Measurements from ENCODE around the gene ZFC3H1. TPM values are rescaled to one million over a fixed set of nuclear protein-coding genes. Genes with fewer than 3 reads are reported as not detected.

ZFC3H1 gene
- total and polyA plus RNA-seq, 9 of the 15 experiments (the other 6 are each of a cell fraction or from before 2014, with no cell fraction given) = 14.8 to 80.5 (median 22.1) TPM

DNA sequence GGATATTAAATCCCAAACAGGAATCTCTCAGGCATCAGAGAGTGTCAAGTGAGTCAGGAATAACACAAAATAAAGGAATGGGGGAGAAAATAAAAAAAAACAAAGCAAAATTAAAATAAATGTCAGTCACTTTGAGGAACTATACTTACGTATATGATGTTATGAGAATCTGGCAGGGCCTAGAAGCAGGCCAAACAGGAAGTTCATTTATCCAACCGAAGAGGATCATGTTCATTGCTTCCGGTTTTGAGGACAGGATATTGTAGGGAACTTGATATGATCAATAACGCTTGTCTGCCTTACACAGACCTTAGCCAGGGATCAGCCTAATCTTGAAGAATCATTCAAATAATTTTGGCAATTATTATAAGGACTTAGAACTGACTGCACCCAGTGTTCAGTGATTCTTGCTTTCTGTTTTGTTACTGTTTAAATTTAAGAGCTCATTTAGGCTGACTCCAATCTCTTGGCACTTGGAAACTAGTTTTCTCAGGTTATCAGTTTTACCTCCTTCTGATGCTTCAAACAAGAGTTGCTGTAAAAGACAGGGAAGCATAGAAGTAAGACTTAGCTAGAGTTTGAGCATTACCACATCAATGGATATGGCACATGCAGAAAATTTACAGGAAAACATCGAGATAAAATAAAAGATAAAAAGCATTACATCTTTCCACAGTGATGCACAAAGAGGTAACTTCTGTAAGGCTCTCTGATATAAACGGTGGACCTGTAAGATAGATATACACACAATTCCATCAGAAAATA, 53.4 kb downstream of the ZFC3H1 start:
- FAIRE-seq = peak; percentile 72
- H3K36me3 ChIP-seq (ENCODE audit: control insufficient read depth, insufficient read depth, low read length) = peaks cover 84% of the 10 kb centered on the region

More for the DNA sequence above, 53.4 kb downstream of the ZFC3H1 start:
- 87% methylated on average over 6 of the region's 6 CpGs for WGBS (ENCODE audit: insufficient coverage, low coverage, missing lambda C conversion rate)
- Histone ChIP-seq H3K9me3 (replicated peaks; ENCODE audit: control insufficient read depth, insufficient read depth, low read depth, low read length) (no peaks in the 10 kb centered on the region), H3K27me3 (ENCODE audit: control insufficient read depth in 2 of 2, insufficient read depth in 2 of 2, low read length in 2 of 2) (no peaks in the 10 kb centered on the region), H3K4me1 (replicated peaks in 1 of 2; ENCODE audit: control insufficient read depth in 2 of 2, insufficient read depth in 2 of 2, low read length in 2 of 2) (no peaks in the 10 kb centered on the region), H3K4me3 (no peak overlapping the region), H3K9me1 (ENCODE audit: control insufficient read depth, insufficient read depth, low read length) (no peaks in the 10 kb centered on the region), H3K79me2 (ENCODE audit: control insufficient read depth, insufficient read depth, low read length) (no peaks in the 10 kb centered on the region), H4K20me1 (replicated peaks; ENCODE audit: control insufficient read depth, insufficient read depth, low read length) (no peaks in the 10 kb centered on the region), H3K9ac (ENCODE audit: insufficient read depth in 1 of 2, low read depth in 2 of 2, low read length in 2 of 2) (no peak overlapping the region), H2AFZ (ENCODE audit: low read depth, low read length) (no peak overlapping the region), H3K27ac (ENCODE audit: extremely low read depth, low read depth, low read length) (no peak overlapping the region), H3K4me2 (ENCODE audit: insufficient read depth, low read length) (no peak overlapping the region)
- ATAC-seq = no peak
- ChIA-PET POLR2A (no interaction called here), CTCF (ENCODE audit: low intra/inter-chr PET ratio) (no interaction called here)
- no peak for DNase-seq (ENCODE audit: extremely low read depth in 1 of 4, low spot score in 3 of 4)
- in situ Hi-C loops (cut with MboI) (no loop called here), intact Hi-C loops (cut with micrococcal nuclease) (no loop called here)
- TSS peak; percentile 22 for BruUV-seq (replicated peaks)
- TF ChIP-seq, protein P1, sequence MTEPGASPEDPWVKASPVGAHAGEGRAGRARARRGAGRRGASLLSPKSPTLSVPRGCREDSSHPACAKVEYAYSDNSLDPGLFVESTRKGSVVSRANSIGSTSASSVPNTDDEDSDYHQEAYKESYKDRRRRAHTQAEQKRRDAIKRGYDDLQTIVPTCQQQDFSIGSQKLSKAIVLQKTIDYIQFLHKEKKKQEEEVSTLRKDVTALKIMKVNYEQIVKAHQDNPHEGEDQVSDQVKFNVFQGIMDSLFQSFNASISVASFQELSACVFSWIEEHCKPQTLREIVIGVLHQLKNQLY (CRISPR knock-in tag; conservative IDR thresholded peaks at IDR 0.05) = no peak
- TF ChIP-seq ZNF589 (CRISPR knock-in tag; IDR thresholded peaks at IDR 0.05; ENCODE audit: low read depth) = no peak
- TF ChIP-seq NEUROD1 (IDR thresholded peaks at IDR 0.05; ENCODE audit: borderline replicate concordance, low read depth, low read length, partially characterized antibody) = no peak
- no peak for TF ChIP-seq MAFK (IDR thresholded peaks at IDR 0.05; ENCODE audit: low read length)
- TF ChIP-seq TOE1 (IDR thresholded peaks at IDR 0.05; ENCODE audit: borderline replicate concordance) = no peak
- no peak for TF ChIP-seq TOE1 (CRISPR knock-in tag; IDR thresholded peaks at IDR 0.05; ENCODE audit: borderline replicate concordance, low read depth)
- TF ChIP-seq THRAP3 (IDR thresholded peaks at IDR 0.05; ENCODE audit: borderline replicate concordance) = no peak
- TF ChIP-seq CHCHD3 (CRISPR knock-in tag; IDR thresholded peaks at IDR 0.05) = no peak
- TF ChIP-seq PHB2 (IDR thresholded peaks at IDR 0.05; ENCODE audit: low read depth) = no peak
- TF ChIP-seq EZH2 (IDR thresholded peaks at IDR 0.05; ENCODE audit: borderline replicate concordance, low read depth, low read length) = no peak
- TF ChIP-seq, protein P2, sequence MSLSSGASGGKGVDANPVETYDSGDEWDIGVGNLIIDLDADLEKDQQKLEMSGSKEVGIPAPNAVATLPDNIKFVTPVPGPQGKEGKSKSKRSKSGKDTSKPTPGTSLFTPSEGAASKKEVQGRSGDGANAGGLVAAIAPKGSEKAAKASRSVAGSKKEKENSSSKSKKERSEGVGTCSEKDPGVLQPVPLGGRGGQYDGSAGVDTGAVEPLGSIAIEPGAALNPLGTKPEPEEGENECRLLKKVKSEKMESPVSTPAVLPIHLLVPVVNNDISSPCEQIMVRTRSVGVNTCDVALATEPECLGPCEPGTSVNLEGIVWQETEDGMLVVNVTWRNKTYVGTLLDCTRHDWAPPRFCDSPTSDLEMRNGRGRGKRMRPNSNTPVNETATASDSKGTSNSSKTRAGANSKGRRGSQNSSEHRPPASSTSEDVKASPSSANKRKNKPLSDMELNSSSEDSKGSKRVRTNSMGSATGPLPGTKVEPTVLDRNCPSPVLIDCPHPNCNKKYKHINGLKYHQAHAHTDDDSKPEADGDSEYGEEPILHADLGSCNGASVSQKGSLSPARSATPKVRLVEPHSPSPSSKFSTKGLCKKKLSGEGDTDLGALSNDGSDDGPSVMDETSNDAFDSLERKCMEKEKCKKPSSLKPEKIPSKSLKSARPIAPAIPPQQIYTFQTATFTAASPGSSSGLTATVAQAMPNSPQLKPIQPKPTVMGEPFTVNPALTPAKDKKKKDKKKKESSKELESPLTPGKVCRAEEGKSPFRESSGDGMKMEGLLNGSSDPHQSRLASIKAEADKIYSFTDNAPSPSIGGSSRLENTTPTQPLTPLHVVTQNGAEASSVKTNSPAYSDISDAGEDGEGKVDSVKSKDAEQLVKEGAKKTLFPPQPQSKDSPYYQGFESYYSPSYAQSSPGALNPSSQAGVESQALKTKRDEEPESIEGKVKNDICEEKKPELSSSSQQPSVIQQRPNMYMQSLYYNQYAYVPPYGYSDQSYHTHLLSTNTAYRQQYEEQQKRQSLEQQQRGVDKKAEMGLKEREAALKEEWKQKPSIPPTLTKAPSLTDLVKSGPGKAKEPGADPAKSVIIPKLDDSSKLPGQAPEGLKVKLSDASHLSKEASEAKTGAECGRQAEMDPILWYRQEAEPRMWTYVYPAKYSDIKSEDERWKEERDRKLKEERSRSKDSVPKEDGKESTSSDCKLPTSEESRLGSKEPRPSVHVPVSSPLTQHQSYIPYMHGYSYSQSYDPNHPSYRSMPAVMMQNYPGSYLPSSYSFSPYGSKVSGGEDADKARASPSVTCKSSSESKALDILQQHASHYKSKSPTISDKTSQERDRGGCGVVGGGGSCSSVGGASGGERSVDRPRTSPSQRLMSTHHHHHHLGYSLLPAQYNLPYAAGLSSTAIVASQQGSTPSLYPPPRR (CRISPR knock-in tag; IDR thresholded peaks at IDR 0.05; ENCODE audit: borderline replicate concordance) = no peak
- TF ChIP-seq ZNF212 (CRISPR knock-in tag; IDR thresholded peaks at IDR 0.05) = no peak
- TF ChIP-seq ARHGAP35 (IDR thresholded peaks at IDR 0.05; ENCODE audit: partially characterized antibody) = no peak
- TF ChIP-seq SIN3B (IDR thresholded peaks at IDR 0.05; ENCODE audit: low read depth) = no peak
- TF ChIP-seq, protein P3, sequence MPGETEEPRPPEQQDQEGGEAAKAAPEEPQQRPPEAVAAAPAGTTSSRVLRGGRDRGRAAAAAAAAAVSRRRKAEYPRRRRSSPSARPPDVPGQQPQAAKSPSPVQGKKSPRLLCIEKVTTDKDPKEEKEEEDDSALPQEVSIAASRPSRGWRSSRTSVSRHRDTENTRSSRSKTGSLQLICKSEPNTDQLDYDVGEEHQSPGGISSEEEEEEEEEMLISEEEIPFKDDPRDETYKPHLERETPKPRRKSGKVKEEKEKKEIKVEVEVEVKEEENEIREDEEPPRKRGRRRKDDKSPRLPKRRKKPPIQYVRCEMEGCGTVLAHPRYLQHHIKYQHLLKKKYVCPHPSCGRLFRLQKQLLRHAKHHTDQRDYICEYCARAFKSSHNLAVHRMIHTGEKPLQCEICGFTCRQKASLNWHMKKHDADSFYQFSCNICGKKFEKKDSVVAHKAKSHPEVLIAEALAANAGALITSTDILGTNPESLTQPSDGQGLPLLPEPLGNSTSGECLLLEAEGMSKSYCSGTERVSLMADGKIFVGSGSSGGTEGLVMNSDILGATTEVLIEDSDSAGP (CRISPR knock-in tag; IDR thresholded peaks at IDR 0.05) = no peak

Data from K562 (cell line).